ENCODE data around the gene COA1. TPM values are rescaled to one million over a fixed set of nuclear protein-coding genes. Genes with fewer than 3 reads are reported as not detected.

COA1 gene
- polyA plus RNA-seq, 3 donors, result 25.6 to 57.8 (median 56.2) TPM

- Mint-ChIP-seq H3K4me1 (peaks cover 82% of the 10 kb centered on the region), H3K9me3 (peaks cover 0 to 4% (median 0%) of the 10 kb centered on the region in 7 donors), H3K4me3 (no peak overlapping the region), H3K36me3 (peaks cover 3 to 5% of the 10 kb centered on the region in 2 donors), H3K27me3 (ENCODE audit: low read depth in 3 of 3) (peaks cover 0 to 6% (median 2%) of the 10 kb centered on the region in 3 donors), H3K27ac (peak overlapping the region in 6 of 7 donors; percentile 4 to 89 (median 28))
- 93% methylated on average over 3 of the region's 3 CpGs for WGBS (ENCODE audit: insufficient coverage)
- intact Hi-C loops (cut with micrococcal nuclease), result loop anchor here in 1 of 2 donors (10.0 kb wide), 1 partner anchor 82 kb away; no protein-coding TSS in a partner anchor
- no peak for DNase-seq
- Histone ChIP-seq H3K36me3 (replicated peaks in 1 of 2; ENCODE audit: control insufficient read depth in 1 of 2, insufficient read depth in 2 of 2, low read length in 2 of 2) (no peaks in the 10 kb centered on the region), H4K20me1 (ENCODE audit: insufficient read depth, low read length) (no peaks in the 10 kb centered on the region), H2AFZ (ENCODE audit: insufficient read depth, low read depth, low read length, poor library complexity, severe bottlenecking) (peak overlapping the region; percentile 2), H3K4me1 (ENCODE audit: control insufficient read depth in 1 of 2, insufficient read depth in 2 of 2, low read length in 2 of 2) (peaks cover 89 to 95% of the 10 kb centered on the region in 2 donors), H3K4me3 (replicated peaks in 1 of 3; ENCODE audit: low read depth in 2 of 3, low read length in 3 of 3) (no peak overlapping the region), H3K79me2 (ENCODE audit: insufficient read depth, low read length) (no peaks in the 10 kb centered on the region), H3K27me3 (ENCODE audit: control insufficient read depth in 2 of 2, insufficient read depth in 2 of 2, low read length in 2 of 2) (no peaks in the 10 kb centered on the region), H3K4me2 (replicated peaks; ENCODE audit: extremely low read depth, low read length, poor library complexity, severe bottlenecking) (no peak overlapping the region), H3K9me3 (replicated peaks in 1 of 2; ENCODE audit: control insufficient read depth in 1 of 2, insufficient read depth in 1 of 2, low read length in 2 of 2) (no peaks in the 10 kb centered on the region), H3K9ac (ENCODE audit: insufficient read depth, low read length, poor library complexity, severe bottlenecking) (no peak overlapping the region), H3K27ac (ENCODE audit: low read depth in 1 of 2, low read length in 2 of 2) (peak overlapping the region in 1 of 2 donors; percentile 74)
- TF ChIP-seq CTCF (IDR thresholded peaks at IDR 0.05), result no peak
These were observed 23.1 kb upstream of the COA1 start for GRCh38 chr7:43752411-43752810.

- intact Hi-C loops (cut with micrococcal nuclease), result loop anchor here in 1 of 2 donors (10.0 kb wide), 1 partner anchor 85 kb away; no protein-coding TSS in a partner anchor
- DNase-seq, result no peak
- H3K4me3 ChIP-seq (replicated peaks in 1 of 3; ENCODE audit: low read depth in 2 of 3, low read length in 3 of 3), result peak overlapping the region in 1 of 3 experiments; percentile 51
- 39% methylated on average over 10 of the region's 14 CpGs for WGBS (ENCODE audit: insufficient coverage)
- peaks cover 85 to 87% of the 10 kb centered on the region in 2 donors for H3K4me1 ChIP-seq (ENCODE audit: control insufficient read depth in 1 of 2, insufficient read depth in 2 of 2, low read length in 2 of 2)
- Mint-ChIP-seq H3K36me3 (peaks cover 0 to 3% of the 10 kb centered on the region in 2 donors), H3K27ac (peak overlapping the region; percentile 2 to 81 (median 71)), H3K4me3 (peak overlapping the region; percentile 34 to 68), H3K4me1 (peaks cover 86% of the 10 kb centered on the region), H3K27me3 (ENCODE audit: low read depth in 3 of 3) (peaks cover 0 to 6% (median 2%) of the 10 kb centered on the region in 3 donors), H3K9me3 (peaks cover 0 to 4% (median 0%) of the 10 kb centered on the region in 7 donors)
- no peaks in the 10 kb centered on the region for H3K27me3 ChIP-seq (ENCODE audit: control insufficient read depth in 2 of 2, insufficient read depth in 2 of 2, low read length in 2 of 2)
- no peaks in the 10 kb centered on the region for H3K36me3 ChIP-seq (replicated peaks in 1 of 2; ENCODE audit: control insufficient read depth in 1 of 2, insufficient read depth in 2 of 2, low read length in 2 of 2)
- peak overlapping the region; percentile 67 for H2AFZ ChIP-seq (ENCODE audit: insufficient read depth, low read depth, low read length, poor library complexity, severe bottlenecking)
- no peak for TF ChIP-seq CTCF (IDR thresholded peaks at IDR 0.05)
- H3K9ac ChIP-seq (ENCODE audit: insufficient read depth, low read length, poor library complexity, severe bottlenecking), result no peak overlapping the region
- H3K27ac ChIP-seq (ENCODE audit: low read depth in 1 of 2, low read length in 2 of 2), result peak overlapping the region in 1 of 2 donors; percentile 67
- H3K79me2 ChIP-seq (ENCODE audit: insufficient read depth, low read length), result no peaks in the 10 kb centered on the region
- no peaks in the 10 kb centered on the region for H3K9me3 ChIP-seq (replicated peaks in 1 of 2; ENCODE audit: control insufficient read depth in 1 of 2, insufficient read depth in 1 of 2, low read length in 2 of 2)
- H3K4me2 ChIP-seq (replicated peaks; ENCODE audit: extremely low read depth, low read length, poor library complexity, severe bottlenecking), result peak overlapping the region; percentile 68
- no peaks in the 10 kb centered on the region for H4K20me1 ChIP-seq (ENCODE audit: insufficient read depth, low read length)
These were observed 20.9 kb upstream of the COA1 start for GRCh38 chr7:43750016-43750887.
